GM21576 (cell line): ENCODE measurements around the gene ATP9B.
"Not testable (repeated sequence)": the region's sequence is repeated elsewhere in the genome, so short reads cannot be mapped to it uniquely, and the experiment has no call there.

Source experiments
- ATAC-seq: cut with Tn5 transposase; IDR thresholded peaks from one replicate; pipeline ENCODE4 v1.9.1; 2021; ENCODE audit warnings: mild to moderate bottlenecking, moderate library complexity; ENCODE audit not compliant: unreplicated experiment

The ATP9B gene

DNA sequence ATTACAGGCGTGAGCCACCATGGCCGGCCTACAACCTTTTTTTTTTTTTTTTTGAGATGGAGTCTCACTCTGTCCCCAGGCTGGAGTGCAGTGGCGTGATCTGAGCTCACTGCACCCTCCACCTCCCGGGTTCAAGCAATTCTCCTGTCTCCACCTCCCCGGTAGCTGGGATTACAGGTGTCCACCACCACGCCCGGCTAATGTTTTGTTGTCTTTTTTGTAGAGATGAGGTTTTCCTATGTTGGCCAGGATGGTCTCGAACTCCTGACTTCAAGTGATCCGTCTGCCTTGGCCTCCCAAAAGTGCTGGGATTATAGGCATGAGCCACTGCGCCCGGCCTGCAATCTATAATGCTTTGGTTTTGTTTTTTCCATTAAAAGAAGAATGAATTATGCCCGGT, 307.5 kb downstream of the ATP9B start:
- ATAC-seq = not testable (repeated sequence)

DNA sequence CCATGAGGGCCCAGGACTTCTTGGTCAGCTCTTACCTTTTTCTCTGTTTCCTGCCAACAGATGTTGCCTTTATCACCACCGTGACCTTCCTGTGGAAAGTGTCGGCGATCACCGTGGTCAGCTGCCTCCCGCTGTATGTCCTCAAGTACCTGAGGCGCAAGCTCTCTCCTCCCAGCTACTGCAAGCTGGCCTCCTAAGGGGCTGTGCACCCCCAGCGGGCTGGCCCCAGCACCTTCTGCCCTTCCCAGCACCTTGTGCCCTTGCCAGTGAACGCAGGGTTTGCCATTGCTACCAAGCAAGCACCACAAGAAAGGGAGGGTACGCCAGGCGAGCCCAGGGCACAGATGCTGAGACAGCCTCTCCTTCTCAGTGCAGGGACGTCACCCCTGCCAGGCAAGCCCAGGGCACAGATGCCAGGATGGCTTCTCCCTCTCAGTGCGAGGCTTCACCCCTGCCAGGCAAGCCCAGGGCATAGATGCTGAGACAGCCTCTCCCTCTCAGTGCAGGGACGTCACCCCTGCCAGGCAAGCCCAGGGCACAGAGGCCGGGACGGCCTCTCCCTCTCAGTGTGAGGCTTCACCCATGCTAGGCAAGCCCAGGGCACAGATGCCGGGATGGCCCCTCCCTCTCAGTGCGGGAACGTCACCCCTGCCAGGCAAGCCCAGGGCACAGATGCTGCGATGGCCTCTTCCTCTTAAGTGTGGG, 308.1 kb downstream of the ATP9B start:
- ATAC-seq = no peak

DNA sequence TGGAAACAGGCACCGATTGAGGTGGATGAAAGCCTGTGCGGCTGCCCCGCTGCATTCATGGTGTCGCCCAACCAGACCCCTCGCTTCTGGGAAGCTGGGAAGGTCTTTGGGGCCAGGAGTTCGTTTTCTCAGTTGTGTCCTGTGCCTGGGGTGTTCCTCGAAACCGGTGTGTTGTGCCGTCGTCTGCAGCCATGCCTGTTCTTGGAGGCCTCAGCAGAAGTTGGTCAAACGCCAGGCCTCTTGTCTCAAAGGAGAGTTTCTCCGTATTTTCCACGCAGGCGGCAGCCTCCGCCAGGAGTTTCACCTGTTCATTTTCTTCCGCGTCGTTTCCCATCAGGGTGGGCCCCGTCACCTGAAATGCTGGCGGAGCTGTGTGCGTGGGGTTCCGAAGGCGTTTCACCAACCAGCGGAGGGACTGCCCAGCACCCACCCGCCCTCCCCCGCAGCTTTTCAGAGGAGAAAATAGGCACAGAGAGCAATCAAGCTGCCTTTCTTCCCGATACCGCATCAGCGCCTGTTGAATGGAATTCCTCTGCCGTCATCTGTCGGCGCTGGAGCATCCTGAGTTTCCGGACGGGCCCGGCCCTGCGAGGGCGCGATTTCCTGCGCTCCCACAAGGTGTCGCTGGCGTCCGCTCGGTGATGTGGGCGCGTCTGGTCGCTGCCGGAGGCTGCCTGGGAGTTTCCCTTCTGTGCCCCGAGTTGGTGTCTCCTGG, 309.5 kb downstream of the ATP9B start:
- ATAC-seq = peak; percentile 69

DNA sequence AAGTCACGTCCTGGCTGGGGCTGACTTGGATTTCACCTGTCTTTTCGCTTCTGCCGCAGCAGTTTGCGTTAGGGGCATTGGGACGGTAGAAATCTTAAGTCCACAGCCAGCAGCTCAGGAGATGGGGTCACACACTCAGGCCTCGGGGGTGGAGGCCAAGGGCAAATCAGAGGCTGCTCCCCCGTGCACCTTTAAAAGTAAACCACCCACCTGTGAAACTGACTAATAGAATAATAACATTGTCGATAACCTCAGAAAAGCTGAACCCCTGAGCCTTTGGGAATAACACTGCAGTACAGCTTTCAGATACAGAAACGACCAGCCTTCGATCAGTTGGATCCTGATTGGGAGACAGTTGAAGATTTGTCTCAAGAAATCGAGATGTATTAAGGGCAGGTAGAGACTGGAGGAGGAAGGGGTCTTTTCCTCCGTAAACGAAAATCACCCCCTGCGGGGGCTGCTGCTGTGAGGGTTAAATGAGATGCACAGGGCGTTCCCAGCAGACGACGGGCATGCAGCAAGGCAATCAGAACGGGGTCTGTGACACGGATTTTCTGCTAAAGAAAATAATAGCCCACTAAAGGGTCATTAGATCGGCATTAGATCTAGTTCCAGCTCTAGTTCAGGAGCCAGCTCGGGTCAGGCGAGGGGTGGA, 310.2 kb downstream of the ATP9B start:
- no peak for ATAC-seq

DNA sequence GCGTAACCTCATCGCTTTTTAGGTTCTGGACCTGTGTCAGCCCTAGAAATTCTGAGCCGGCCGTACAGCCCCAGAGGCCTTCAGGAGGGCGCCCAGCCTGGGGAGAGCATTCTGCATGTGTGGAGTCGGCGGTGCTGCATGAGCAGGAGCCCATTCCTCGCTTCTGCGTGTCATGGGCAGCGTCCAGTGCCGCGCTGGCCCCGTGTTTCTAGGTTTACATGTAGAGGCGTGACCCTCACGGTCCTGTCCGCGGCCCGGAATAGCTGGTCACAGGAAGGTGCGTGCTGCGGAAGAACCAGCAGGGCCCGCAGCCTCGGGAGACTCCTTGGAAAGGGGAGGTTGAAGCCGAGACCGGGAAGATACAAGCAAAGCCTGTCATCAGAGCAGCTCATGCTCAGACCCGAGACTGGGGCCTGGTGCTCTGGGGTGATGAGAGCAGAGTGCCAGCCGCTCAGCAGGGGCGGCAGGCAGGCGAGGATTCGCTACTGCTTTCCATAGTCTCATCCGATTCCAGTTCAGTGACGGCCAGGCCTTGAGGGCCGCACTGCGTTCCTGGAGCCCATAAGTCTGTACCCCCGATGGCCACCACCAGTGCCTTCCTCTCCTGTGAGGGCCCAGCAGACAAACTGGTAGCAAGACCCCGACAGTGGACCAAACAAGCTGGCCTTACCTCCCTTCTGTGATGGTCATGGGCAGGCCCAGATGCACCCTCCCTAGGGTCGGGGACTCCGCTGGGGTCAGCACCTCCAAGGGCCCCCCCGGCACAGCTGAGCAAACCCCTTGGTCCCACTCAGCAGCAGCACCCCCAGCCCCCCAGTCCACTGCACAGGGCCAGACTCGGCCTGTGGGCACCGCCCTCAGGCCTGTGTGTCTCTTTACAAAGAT, 311.0 kb downstream of the ATP9B start:
- ATAC-seq = no peak

DNA sequence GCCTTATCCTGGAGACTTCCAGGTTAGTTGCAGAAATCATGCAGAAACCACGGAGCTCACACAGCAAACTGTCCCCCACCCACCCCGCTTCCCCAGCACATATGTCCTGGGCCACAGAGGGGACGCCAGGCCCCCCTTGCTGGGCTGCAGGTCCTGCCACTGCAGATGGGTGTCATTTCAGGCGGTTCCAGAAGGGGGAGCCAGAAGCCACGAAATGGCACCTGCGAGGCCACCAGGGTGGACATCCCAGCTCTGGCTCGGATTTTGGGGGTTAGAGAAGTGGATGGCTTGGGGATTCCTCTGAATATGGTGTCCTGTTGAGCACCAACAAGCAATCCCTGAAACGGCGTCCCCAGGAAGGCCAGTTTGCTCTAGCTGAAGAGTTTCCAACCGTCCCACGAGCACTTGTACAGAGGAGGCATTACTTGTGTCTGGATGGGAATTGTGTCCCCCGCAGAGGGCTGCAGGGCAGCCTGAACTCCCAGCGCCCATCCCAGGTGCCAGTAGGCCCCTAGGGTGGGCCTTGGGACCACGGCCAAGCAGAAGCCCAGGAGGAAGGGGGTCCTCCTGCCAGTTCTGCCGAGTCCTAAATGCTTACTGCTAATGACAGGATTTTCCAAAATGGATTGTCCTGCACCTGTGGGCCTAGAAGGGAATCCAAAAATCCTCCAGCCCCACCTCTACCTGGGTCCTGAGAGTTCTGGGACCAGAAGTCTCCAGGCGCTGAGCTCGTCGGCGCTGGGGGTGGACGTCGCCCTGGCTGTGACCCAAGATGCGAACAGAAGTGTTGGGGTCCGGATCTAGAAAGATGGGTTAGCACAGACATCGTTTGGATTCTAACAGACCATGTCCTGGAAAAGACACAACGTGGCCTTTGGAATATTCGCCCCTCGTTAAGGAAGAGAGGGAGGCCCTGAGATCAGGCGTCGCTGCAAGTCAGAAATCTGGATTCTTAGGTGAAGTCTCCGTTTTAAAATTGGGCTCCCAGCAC, 311.9 kb downstream of the ATP9B start:
- no peak for ATAC-seq

DNA sequence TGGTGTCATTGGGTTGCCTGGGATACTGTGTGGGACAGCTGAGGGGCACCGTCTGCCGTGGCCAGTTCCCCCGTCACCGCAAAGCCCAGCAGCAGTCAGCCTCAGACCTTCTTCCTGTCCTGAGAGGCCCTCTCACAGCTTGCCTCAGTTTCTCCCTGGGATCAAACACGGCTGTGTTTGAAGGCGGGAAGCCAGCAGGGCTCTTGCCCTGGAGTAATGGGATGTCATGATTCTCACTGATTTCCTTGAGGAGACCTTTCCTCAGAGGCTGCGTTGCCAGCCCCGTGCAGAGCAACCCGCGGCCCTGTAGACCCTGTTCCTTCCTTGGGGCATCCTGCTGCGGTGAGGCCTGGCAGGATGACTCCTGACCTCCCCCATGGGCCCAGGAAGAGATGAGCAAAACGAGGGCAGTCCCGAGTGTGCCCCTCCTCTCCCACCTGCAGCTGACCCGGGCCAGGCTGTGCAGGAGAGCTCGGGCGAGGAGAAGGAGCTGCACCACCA, 312.7 kb downstream of the ATP9B start:
- ATAC-seq = no peak

DNA sequence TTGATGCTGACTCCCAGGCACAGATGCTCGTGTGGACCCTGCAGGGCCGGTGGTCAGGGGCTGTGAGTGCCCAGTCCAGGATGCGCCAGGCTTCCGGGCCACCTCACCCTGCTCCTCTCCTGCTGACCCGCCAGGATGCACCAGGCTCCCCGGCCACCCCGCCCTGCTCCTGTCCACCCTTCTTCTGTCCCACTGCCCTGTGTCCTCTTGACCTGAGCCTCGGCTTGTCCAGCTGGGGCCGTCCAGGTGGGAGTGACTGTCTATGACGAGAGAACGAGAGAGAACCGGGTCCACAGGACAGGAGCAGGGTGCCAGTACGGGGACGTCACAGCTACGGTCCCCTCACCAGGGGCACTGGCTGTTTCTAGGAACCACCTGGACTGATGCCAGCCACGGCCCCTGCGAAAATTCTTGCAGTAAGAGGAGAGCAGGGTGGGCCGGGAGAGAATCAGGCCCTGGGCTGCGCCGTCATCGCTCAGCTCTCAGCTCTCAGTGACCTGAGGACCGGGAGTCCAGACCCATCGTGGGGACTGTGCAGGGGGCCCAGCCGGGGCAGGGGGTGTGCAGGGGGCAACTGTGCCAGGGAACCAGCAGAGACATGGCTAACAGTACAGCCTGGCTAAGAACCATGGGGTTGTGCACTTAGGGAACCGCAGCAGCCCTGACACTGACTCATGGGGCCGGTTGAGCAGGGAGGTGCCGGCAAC, 313.6 kb downstream of the ATP9B start:
- ATAC-seq = no peak

DNA sequence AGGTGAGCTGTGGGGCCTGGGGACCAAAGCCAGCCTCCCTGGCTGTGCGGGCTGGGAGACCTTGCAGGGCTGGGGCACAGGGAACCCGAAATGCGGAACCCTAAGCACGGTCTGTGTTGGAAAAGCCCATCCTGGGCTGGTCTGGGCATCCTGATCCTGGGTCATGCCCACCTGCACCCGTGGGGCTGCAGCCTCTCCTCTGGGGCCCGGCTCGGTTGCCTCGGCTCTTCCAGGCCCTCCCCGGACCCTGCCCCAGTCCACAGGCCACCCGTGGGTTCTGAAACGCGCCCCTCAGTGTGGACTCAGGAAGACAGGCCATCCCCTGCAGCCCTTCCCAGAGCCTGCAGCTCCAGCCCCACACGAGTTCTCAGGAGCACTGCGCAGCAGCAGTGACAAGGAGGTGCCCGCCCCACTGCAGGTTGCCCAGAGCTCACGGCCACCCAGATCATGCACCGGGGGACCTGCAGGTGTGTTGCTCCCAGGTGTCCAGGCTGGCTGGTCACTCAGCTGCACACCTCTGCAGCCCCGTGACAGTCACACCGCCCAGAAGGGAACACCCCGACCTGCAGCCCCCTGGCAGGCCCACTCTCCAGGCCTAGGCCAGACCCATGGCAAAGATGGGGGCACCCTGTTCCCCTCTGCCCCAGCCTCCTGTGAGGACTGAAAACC, 314.3 kb downstream of the ATP9B start:
- no peak for ATAC-seq

DNA sequence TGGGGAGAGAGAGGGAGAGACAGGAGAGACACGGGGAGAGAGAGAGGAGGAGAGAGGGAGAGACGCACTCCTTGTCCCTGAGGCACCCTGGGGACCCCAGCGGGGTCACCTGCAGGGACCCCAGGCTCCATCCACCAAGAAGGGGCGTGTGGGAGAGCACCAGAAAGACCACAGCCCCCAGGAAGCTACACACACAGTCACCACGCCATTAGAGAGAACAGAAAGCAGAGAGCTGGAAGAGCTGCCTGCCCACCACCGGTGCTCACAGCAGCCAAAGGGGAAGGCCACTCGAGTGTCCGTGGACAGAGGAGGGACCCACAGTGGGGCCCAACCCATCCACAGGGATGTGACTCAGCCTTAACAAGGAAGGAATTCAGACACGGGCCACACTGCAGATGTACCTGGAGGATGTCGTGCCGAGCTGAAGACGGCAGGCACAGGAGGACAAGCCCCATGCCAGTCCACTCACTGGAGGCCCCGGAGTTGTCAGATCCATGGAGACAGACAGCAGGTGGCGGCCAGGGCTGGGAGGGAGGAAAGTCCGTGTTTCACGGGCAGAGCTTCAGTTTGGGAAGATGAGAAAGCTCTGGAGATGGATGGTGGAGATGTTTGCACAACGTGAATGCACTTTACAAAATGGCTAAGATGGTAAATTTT, 315.1 kb downstream of the ATP9B start:
- no peak for ATAC-seq

DNA sequence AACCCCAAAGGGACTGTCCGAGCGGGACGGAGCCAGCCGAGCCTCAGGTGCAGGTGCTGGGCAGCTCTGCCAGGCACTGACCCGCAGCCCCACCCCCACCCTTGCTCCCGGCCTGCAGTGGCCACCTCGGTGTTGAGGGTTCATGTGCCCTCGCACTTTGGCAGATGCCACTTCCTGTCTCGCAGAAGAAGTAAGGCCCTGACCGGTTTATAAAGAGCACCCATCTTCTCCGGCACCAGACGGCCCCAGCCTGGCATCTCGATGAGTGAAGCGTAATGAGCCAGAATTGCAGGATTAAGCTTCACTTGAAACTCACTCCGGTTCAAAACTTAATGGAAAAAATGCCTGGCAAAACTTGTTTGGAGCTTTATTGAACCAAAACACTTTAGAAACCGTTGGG, 315.6 kb downstream of the ATP9B start:
- no peak for ATAC-seq

DNA sequence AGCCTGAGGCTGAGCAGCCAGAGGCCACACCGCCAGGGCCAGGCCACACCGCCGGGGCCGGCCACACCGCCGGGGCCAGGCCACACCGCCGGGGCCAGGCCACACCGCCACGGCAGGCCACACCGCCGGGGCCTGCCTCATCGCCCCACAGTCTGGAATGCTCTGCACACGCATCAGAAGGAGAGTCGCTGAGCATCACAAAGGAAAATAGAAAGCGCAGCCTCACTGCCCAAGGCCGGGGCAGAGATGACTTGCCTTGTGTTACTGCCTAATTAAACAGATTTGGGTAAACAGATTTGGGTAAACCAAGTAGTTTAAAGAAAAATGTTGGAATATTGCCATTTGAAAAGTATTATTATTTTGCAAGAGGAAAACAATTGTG, 316.1 kb downstream of the ATP9B start:
- ATAC-seq = no peak

DNA sequence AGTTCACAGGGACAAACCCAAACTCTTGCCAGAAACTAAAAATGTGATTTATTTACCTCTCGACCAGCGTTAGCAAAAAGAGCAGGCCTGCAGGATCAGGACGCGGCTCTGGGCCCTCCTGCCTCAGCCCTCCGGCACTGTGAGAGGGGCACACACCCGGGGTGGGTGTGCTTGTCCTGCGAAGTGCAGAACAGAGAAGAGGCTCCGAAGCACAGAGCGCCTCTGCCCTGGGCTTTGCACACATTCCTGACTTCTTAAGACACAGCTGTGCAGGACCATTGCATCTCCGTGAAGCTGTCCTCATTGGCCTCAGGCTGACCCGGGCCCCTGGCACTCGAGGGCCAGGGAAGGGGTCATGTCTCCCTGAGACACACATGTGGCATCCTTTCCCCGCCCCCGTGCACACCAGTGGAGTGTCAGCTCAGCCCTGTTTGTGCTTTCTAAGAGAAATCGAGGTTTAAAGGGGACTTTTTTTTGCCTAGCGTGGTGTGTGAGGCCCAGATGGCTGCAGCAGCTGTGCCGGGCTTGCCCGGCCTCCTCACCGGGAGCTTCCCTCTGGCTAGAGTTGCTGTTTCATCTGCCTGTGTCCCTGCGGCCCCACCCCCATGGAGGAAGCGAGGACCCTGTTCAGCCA, 316.6 kb downstream of the ATP9B start:
- ATAC-seq = no peak

DNA sequence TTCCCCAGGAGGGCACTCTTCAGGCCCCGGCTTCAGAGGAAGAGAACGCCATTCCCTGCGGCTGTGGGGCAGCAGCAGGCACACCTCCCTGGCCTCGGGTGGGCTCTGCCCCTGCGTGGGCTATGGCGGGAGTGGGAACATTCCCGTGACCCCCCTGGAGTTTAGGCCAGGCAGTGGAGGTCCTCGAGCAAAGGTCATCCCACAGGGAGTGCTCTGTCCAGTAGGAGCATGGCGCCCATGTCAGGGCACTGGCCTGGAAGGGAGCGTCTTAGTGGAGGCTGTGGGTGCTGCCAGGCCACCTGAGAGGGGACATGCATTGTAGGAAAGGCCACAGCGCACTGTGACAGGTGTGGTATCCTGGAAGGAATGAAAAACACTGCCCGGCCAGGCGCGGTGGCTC, 317.4 kb downstream of the ATP9B start:
- ATAC-seq = no peak

DNA sequence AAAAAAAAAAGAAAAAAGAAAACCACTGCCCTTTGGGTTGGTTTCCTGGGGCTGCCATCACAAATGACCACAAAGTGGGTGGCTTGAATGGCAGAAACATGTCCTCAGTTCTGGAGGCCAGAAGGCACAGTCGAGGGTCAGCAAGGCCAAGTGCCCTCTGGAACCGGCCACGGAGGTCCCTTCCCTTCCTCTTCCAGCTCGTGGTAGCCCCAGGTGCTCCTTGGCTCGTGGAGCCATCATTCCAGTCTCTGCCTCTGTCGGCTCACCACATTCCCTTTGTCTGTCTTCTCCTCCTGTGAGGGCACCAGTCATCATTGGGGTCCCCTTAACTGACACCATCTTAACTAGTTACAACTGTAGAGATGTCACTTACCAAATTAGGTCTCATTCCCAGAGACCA, 318.0 kb downstream of the ATP9B start:
- no peak for ATAC-seq

DNA sequence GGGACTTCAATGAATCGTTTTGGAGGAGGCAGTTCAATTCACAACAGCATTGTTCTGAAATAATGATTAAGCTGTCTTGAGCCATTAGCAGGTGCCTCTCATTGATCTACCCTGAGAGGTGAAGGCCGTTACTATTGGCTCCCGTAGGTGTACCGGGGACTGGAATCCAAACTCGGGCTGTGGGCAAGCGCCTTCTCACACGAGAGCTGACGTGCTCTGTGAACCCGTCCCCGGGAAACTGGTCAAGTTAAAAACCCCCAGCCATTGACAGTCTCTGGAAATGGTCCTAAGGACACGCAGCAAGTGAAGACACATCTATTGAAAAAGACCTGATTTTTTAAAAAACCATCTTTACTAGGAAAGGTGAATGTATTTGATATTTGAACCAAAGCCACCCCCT, 318.4 kb downstream of the ATP9B start:
- ATAC-seq = no peak

DNA sequence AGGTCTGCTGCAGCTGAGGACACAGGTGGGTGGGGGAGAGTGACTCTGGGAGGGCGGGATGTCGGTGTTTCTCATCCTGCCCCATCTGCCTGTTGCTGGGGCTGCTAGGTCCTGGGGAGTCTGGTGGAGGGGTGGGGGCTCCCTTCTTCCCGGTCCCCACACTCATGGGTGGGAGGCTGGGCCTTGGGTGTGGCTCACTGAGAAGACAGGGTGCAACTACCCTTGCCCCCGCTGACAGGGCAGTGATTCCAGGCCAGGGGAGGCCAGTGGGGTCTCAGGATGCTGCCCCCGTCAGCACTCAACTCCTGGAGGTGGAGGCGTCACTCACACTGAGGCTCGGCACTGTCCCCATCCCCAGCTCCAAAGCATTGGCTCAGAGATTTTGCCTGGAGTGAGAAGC, 318.8 kb downstream of the ATP9B start:
- no peak for ATAC-seq

DNA sequence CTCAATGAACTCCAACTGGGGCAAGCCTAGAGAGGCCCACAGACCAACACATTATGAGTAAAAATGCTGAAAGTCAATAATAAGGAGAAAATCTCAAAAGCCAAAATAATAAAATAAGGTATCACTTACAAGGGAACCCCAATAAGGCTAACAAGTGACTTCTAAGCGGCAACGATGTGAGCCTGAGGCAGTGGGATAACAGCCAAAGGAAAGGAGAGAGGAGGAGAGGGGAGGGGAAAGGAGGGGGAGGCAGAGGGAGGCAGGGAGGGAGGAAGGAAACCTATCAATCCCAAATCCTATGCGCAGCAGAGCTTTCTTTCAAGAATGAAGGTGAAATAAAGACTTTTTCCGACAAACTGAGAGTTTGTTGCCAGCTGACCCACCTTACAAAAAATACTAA, 320.5 kb downstream of the ATP9B start:
- ATAC-seq = no peak
